Cardiac fibroblast (primary cell): Measurements from ENCODE around the gene YPEL2.

Experiments
- DNase-seq, 2 donors: peaks; one replicate each; pipeline versions ENCODE4 v3.0.0 to v3.0.0-alpha.2; 2010; ENCODE audit warnings: low read depth in 2 of 2
- H3K4me3 ChIP-seq, 2 donors: replicated peaks in 1 of 2; 1 replicate in 1 of 2; 2 replicates in 1 of 2; pipeline ENCODE4 v1.5.1; 2011; ENCODE audit warnings: low read depth in 2 of 2, low read length in 2 of 2, mild to moderate bottlenecking in 2 of 2, moderate library complexity in 1 of 2
- CTCF ChIP-seq: IDR thresholded peaks from one replicate; pipeline ENCODE4 v1.5.1; 2011; ENCODE audit warnings: low read depth, mild to moderate bottlenecking, low read length, inconsistent platforms

Gene YPEL2

GRCh38 chr17:59376506-59376905 lies 45.1 kb downstream of the YPEL2 start:
- no peak for TF ChIP-seq CTCF

GRCh38 chr17:59377410-59377809 lies 46.0 kb downstream of the YPEL2 start:
- peak; percentile 59 to 66 for DNase-seq
- no peak for TF ChIP-seq CTCF
- H3K4me3 ChIP-seq = no peak overlapping the region

More at GRCh38 chr17:59376506-59376905, 45.1 kb downstream of the YPEL2 start:
- peak in 1 of 2 donors; percentile 37 for DNase-seq
- H3K4me3 ChIP-seq = no peak overlapping the region

GRCh38 chr17:59378675-59379074 lies 47.2 kb downstream of the YPEL2 start:
- no peak overlapping the region for H3K4me3 ChIP-seq
- DNase-seq = peak; percentile 86 to 94
- no peak for TF ChIP-seq CTCF

- no peak for DNase-seq
- no peak overlapping the region for H3K4me3 ChIP-seq
- no peak for TF ChIP-seq CTCF
These were observed 49.0 kb downstream of the YPEL2 start for GRCh38 chr17:59380474-59380873.

GRCh38 chr17:59381716-59382570 lies 50.5 kb downstream of the YPEL2 start:
- no peak for TF ChIP-seq CTCF
- H3K4me3 ChIP-seq = no peak overlapping the region
- DNase-seq = peak in 1 of 2 donors; percentile 48

GRCh38 chr17:59383893-59384292 lies 52.4 kb downstream of the YPEL2 start:
- H3K4me3 ChIP-seq = no peak overlapping the region
- no peak for DNase-seq
- TF ChIP-seq CTCF = no peak
